Transverse colon (tissue), 3 donors: ENCODE measurements around the gene NT5E.

Experiments
- EP300 ChIP-seq: sonication (generic); formaldehyde crosslinking; IDR thresholded peaks from one replicate; pipeline ENCODE4 v1.6.1; 2017; ENCODE audit warnings: antibody characterized with exemption, low read depth
- POLR2A ChIP-seq: fragments of 450-650 bp; IDR thresholded peaks from one replicate; pipeline ENCODE4 v1.6.1; 2016; ENCODE audit warnings: antibody characterized with exemption, mild to moderate bottlenecking, moderate library complexity
- TF ChIP-seq, protein P1 (sequence below), 5 experiments: fragments of 200-600 bp in 3 of 5; fragments of 450-650 bp in 2 of 5; sonication (generic) in 3 of 5; IDR thresholded peaks; 1 replicate in 2 of 5; 2 replicates in 3 of 5; pipeline ENCODE4 v1.5.1; 2016 to 2017; ENCODE audit warnings: antibody characterized with exemption in 5 of 5, inconsistent platforms in 3 of 5, mild to moderate bottlenecking in 2 of 5, moderate library complexity in 1 of 5

DNA sequence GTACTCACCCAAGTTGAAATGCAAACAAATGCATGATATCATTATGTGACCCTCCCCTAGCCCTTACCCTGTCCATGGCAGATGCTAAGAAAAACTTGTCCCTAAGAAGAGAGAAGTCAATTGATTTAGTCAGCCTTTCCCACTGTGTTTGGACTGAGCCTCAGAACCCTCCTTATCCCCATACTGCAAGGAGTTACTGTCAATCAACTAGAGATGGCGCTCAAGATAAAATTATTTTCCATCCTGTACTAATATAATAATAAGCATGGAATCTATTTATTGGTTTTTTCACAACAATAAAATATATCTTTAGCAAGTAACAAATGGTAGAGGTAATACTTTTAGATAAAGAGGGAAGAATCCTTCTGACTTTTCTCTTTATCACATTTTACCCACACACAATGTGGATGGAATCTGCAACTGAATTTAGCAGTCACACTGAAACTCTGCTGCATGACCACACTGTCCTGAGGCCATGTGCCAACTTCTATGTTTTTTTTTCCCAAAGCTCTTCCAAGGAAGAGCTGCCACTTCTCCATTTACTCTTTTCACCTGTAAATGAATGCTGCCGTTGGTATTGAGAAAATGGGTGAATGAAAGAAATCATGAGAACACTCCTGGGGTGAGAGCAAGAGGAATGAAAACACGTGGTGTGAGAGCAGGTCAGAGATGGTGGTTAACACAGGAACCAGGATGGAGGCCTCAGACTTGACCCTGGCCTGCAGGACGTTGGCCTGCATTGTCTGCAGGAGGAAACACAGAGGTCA lies 10.5 kb downstream of the NT5E start:
- TF ChIP-seq, protein P1, sequence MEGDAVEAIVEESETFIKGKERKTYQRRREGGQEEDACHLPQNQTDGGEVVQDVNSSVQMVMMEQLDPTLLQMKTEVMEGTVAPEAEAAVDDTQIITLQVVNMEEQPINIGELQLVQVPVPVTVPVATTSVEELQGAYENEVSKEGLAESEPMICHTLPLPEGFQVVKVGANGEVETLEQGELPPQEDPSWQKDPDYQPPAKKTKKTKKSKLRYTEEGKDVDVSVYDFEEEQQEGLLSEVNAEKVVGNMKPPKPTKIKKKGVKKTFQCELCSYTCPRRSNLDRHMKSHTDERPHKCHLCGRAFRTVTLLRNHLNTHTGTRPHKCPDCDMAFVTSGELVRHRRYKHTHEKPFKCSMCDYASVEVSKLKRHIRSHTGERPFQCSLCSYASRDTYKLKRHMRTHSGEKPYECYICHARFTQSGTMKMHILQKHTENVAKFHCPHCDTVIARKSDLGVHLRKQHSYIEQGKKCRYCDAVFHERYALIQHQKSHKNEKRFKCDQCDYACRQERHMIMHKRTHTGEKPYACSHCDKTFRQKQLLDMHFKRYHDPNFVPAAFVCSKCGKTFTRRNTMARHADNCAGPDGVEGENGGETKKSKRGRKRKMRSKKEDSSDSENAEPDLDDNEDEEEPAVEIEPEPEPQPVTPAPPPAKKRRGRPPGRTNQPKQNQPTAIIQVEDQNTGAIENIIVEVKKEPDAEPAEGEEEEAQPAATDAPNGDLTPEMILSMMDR (IDR thresholded peaks at IDR 0.05), result no peak
- TF ChIP-seq POLR2A (no peak), EP300 (no peak)
